LNCaP clone FGC (cell line): Measurements from ENCODE around the gene ABHD2.

Experiments
- DNase-seq: peaks from one replicate; pipeline ENCODE4 v3.0.0-alpha.2; 2011; ENCODE audit warnings: low read depth
- H3K4me3 ChIP-seq: 2 replicates; pipeline ENCODE4 v1.5.1; 2011; ENCODE audit warnings: mild to moderate bottlenecking, low read depth, low read length, control low read depth
- CTCF ChIP-seq: IDR thresholded peaks from 2 replicates; pipeline ENCODE4 v1.5.1; 2012; ENCODE audit warnings: mild to moderate bottlenecking; ENCODE audit not compliant: control insufficient read depth, insufficient read depth; ENCODE audit errors: extremely low read depth

The ABHD2 gene

GRCh38 chr15:89052474-89052873 is 35.8 kb upstream of the ABHD2 start:
- no peak for DNase-seq
- H3K4me3 ChIP-seq, result no peak overlapping the region
- no peak for TF ChIP-seq CTCF

GRCh38 chr15:89054873-89055272 is 33.4 kb upstream of the ABHD2 start:
- H3K4me3 ChIP-seq, result no peak overlapping the region
- TF ChIP-seq CTCF, result no peak
- DNase-seq, result no peak

- peak; percentile 28 for DNase-seq
- H3K4me3 ChIP-seq, result no peak overlapping the region
These were observed 30.6 kb upstream of the ABHD2 start for GRCh38 chr15:89057506-89058133.

GRCh38 chr15:89058376-89058775 is 29.9 kb upstream of the ABHD2 start:
- no peak overlapping the region for H3K4me3 ChIP-seq
- TF ChIP-seq CTCF, result no peak
- DNase-seq, result no peak

More at GRCh38 chr15:89057506-89058133, 30.6 kb upstream of the ABHD2 start:
- TF ChIP-seq CTCF, result peak; percentile 98

- DNase-seq, result no peak
- TF ChIP-seq CTCF, result no peak
- H3K4me3 ChIP-seq, result no peak overlapping the region
These were observed 29.3 kb upstream of the ABHD2 start for GRCh38 chr15:89058876-89059405.

- DNase-seq, result no peak
- H3K4me3 ChIP-seq, result no peak overlapping the region
- no peak for TF ChIP-seq CTCF
These were observed 22.0 kb upstream of the ABHD2 start for GRCh38 chr15:89066280-89066679.

- DNase-seq, result no peak
- TF ChIP-seq CTCF, result no peak
- no peak overlapping the region for H3K4me3 ChIP-seq
These were observed 20.5 kb upstream of the ABHD2 start for GRCh38 chr15:89067751-89068150.
